Adrenal gland (tissue), 12 donors: ENCODE results near the gene OLIG1. TPM values are rescaled to one million over a fixed set of nuclear protein-coding genes. Genes with fewer than 3 reads are reported as not detected.

Experiments
- DNase-seq, 7 donors: peaks; one replicate each; pipeline ENCODE4 v3.0.0-alpha.2; 2019 to 2020
- H3K27ac ChIP-seq, 5 donors: fragments of 200-600 bp; sonication (generic) in 4 of 5; 1 replicate in 3 of 5; 2 replicates in 2 of 5; pipeline versions ENCODE4 v1.5.1 to v1.8.0; 2016 to 2020; ENCODE audit warnings: mild to moderate bottlenecking in 1 of 5
- H3K27me3 ChIP-seq: fragments of 200-600 bp; 2 replicates; pipeline ENCODE4 v1.8.0; 2021
- H3K36me3 ChIP-seq, 2 donors: fragments of 200-600 bp; replicated peaks in 1 of 2; 1 replicate in 1 of 2; 2 replicates in 1 of 2; pipeline versions ENCODE4 v1.5.1 to v1.8.0; 2018 to 2022
- H3K4me1 ChIP-seq, 2 donors: fragments of 200-600 bp; replicated peaks in 1 of 2; 1 replicate in 1 of 2; 2 replicates in 1 of 2; pipeline versions ENCODE4 v1.5.1 to v1.8.0; 2018 to 2021
- H3K4me3 ChIP-seq, 4 donors: fragments of 200-600 bp; sonication (generic) in 3 of 4; one replicate each; pipeline ENCODE4 v1.5.1; 2016 to 2018
- H3K9me3 ChIP-seq, 3 donors: fragments of 200-600 bp; sonication (generic) in 1 of 3; replicated peaks in 1 of 3; 1 replicate in 2 of 3; 2 replicates in 1 of 3; pipeline versions ENCODE4 v1.5.1 to v1.8.0; 2016 to 2021
- CTCF ChIP-seq, 6 experiments: fragments of 450-650 bp in 4 of 6; fragments of 200-600 bp in 2 of 6; sonication (generic) in 1 of 6; IDR thresholded peaks; 1 replicate in 5 of 6; 2 replicates in 1 of 6; pipeline versions ENCODE4 v1.5.1 to v1.8.0; 2016 to 2021; ENCODE audit warnings: antibody characterized with exemption in 6 of 6, mild to moderate bottlenecking in 2 of 6, moderate library complexity in 1 of 6
- POLR2A ChIP-seq, 2 donors: fragments of 450-650 bp; IDR thresholded peaks; one replicate each; pipeline ENCODE4 v1.6.1; 2017; ENCODE audit warnings: antibody characterized with exemption in 2 of 2, mild to moderate bottlenecking in 2 of 2, moderate library complexity in 1 of 2
- WGBS, 4 donors: extraction: QIAGEN DNeasy Blood & Tissue Kit in 2 of 4; methylation state at CpG; one replicate each; pipeline versions ENCODE4 v1.1.5 to v1.1.7; 2013 to 2017; 5-methylcytosine and 5-hydroxymethylcytosine counted together
- intact Hi-C, 2 donors: fragments of 100-400 bp; cut with DNase I; formaldehyde crosslinking; loops; one replicate each; pipeline versions ENCODE4 v1.14.1 to v1.15.0; 2022 to 2023
- polyA plus RNA-seq, 3 donors: library from polyadenylated mRNA; stranded (reverse); fragments of 200-250 nt in 2 of 3; fragments of 350-450 nt in 1 of 3; fragmentation: Illumina TruSeq in 1 of 3; extraction: RNeasy Lipid Tissue Mini Kit (QIAGEN cat#74804) in 1 of 3; gene quantifications; one replicate each; pipeline ENCODE4 v1.2.3, GENCODE V29; 2013 to 2014
- total RNA-seq, 9 donors: library from RNA; depleted of rRNA in 4 of 9; stranded (reverse); fragments of >200 nt in 4 of 9; fragments of 120-200 nt in 1 of 9; fragmentation: NEBNext Ultra II Directional in 1 of 9; extraction: Animal tissue kit (Norgen Biotek cat#: 25700) in 1 of 9; gene quantifications; one replicate each; pipeline versions ENCODE4 v1.1.0 to v1.2.4, GENCODE V29; 2013 to 2023
- donor health status: healthy with polysubstance abuse.
- donor health status: Bipolar disorder and iron deficiency.
- donor health status: DM: yes; HTN: yes; CAD: no.
- donor health status: DM: no; HTN: no; CAD: no.
- donor health status: DM: no; HTN: no; CAD: no.
- donor health status: DM: yes; HTN: yes; CAD: no.

OLIG1 gene
- total and polyA plus RNA-seq, 12 donors: 0.11 to 1.8 (median 0.50) TPM; not detected in 9

GRCh38 chr21:33063907-33064622, 5.9 kb upstream of the OLIG1 start:
- peaks cover 0 to under 1% of the 10 kb centered on the region in 2 donors for H3K4me1 ChIP-seq
- H3K27me3 ChIP-seq: peaks cover 50% of the 10 kb centered on the region
- no peak for DNase-seq
- intact Hi-C loops: no loop called here
- TF ChIP-seq CTCF (IDR thresholded peaks at IDR 0.05): no peak
- no peak for TF ChIP-seq POLR2A (IDR thresholded peaks at IDR 0.05)
- no peaks in the 10 kb centered on the region for H3K36me3 ChIP-seq
- no peaks in the 10 kb centered on the region for H3K9me3 ChIP-seq
- no peak overlapping the region for H3K4me3 ChIP-seq
- 30 to 41% (median 37%) methylated on average over 11 to 14 of the region's 14 CpGs for WGBS, 4 donors
- no peak overlapping the region for H3K27ac ChIP-seq

GRCh38 chr21:33064623-33065390, 5.1 kb upstream of the OLIG1 start:
- TF ChIP-seq CTCF (IDR thresholded peaks at IDR 0.05): no peak
- TF ChIP-seq POLR2A (IDR thresholded peaks at IDR 0.05): no peak
- Histone ChIP-seq H3K27ac (no peak overlapping the region), H3K4me1 (no peaks in the 10 kb centered on the region), H3K9me3 (no peaks in the 10 kb centered on the region), H3K27me3 (peaks cover 58% of the 10 kb centered on the region), H3K4me3 (no peak overlapping the region), H3K36me3 (no peaks in the 10 kb centered on the region)
- 38 to 48% (median 42%) methylated on average over 18 of the region's 18 CpGs for WGBS, 4 donors
- intact Hi-C loops: no loop called here
- DNase-seq: no peak

GRCh38 chr21:33067043-33067442, 2.9 kb upstream of the OLIG1 start:
- peaks cover 11 to 13% of the 10 kb centered on the region in 2 donors for H3K4me1 ChIP-seq
- no peaks in the 10 kb centered on the region for H3K36me3 ChIP-seq
- TF ChIP-seq CTCF (IDR thresholded peaks at IDR 0.05) (no peak), POLR2A (IDR thresholded peaks at IDR 0.05) (no peak)
- 82 to 88% methylated on average over 7 of the region's 7 CpGs; no CpG with 5 or more reads in 2 of the 4 donors for WGBS, 4 donors
- no peak overlapping the region for H3K27ac ChIP-seq
- H3K27me3 ChIP-seq: peaks cover 69% of the 10 kb centered on the region
- DNase-seq: no peak
- H3K9me3 ChIP-seq: no peaks in the 10 kb centered on the region
- intact Hi-C loops: no loop called here
- H3K4me3 ChIP-seq: no peak overlapping the region

GRCh38 chr21:33067457-33067856, 2.5 kb upstream of the OLIG1 start:
- Histone ChIP-seq H3K9me3 (no peaks in the 10 kb centered on the region), H3K27ac (no peak overlapping the region), H3K27me3 (peaks cover 74% of the 10 kb centered on the region), H3K4me1 (peaks cover 14 to 15% of the 10 kb centered on the region in 2 donors), H3K36me3 (no peaks in the 10 kb centered on the region), H3K4me3 (no peak overlapping the region)
- TF ChIP-seq POLR2A (IDR thresholded peaks at IDR 0.05) (no peak), CTCF (IDR thresholded peaks at IDR 0.05) (no peak)
- intact Hi-C loops: no loop called here
- WGBS, 4 donors: 42 to 51% (median 47%) methylated on average over 3 to 4 of the region's 4 CpGs
- DNase-seq: no peak
